Measurements from ENCODE around the gene TBC1D2.

DNA sequence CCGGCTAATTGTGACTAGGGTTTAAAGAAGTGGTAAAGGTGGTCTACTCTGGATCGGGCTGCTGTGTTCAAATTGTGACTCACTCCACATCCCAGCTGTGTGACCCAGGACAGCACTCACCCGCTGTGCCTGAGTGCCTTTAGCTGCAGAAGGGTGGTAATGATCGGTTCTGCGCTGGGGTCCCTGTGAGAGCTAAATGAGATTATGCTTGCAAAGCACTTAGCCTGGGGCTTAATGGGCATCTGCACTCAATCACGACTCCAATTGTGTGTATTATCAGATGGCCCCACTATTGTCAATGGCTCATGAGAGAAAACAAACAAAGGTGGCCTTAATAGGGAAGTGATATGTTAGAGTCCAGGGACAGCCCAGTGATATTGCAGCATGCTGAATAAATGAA lies 25.1 kb upstream of the TBC1D2 start:
- TF ChIP-seq EZH2 (IDR thresholded peaks at IDR 0.05; ENCODE audit: low read length, missing control alignments): no peak
- TF ChIP-seq, protein P1, sequence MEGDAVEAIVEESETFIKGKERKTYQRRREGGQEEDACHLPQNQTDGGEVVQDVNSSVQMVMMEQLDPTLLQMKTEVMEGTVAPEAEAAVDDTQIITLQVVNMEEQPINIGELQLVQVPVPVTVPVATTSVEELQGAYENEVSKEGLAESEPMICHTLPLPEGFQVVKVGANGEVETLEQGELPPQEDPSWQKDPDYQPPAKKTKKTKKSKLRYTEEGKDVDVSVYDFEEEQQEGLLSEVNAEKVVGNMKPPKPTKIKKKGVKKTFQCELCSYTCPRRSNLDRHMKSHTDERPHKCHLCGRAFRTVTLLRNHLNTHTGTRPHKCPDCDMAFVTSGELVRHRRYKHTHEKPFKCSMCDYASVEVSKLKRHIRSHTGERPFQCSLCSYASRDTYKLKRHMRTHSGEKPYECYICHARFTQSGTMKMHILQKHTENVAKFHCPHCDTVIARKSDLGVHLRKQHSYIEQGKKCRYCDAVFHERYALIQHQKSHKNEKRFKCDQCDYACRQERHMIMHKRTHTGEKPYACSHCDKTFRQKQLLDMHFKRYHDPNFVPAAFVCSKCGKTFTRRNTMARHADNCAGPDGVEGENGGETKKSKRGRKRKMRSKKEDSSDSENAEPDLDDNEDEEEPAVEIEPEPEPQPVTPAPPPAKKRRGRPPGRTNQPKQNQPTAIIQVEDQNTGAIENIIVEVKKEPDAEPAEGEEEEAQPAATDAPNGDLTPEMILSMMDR (conservative IDR thresholded peaks at IDR 0.05 in 1 of 2, IDR thresholded peaks at IDR 0.05 in 1 of 2; ENCODE audit: low read depth in 1 of 2, low read length in 2 of 2): no peak

Measured in fibroblast of lung (primary cell).